Measurements from ENCODE around the gene KCNV2.

GRCh38 chr9:2729721-2730120 lies 12.4 kb downstream of the KCNV2 start:
- TF ChIP-seq CTCF (IDR thresholded peaks at IDR 0.05) (no peak), POLR2A (IDR thresholded peaks at IDR 0.05) (no peak), EP300 (IDR thresholded peaks at IDR 0.05) (no peak), POLR2AphosphoS5 (IDR thresholded peaks at IDR 0.05) (no peak)

Measured in sigmoid colon (tissue), 4 donors.